ENCODE data around the gene DSTN.

DNA sequence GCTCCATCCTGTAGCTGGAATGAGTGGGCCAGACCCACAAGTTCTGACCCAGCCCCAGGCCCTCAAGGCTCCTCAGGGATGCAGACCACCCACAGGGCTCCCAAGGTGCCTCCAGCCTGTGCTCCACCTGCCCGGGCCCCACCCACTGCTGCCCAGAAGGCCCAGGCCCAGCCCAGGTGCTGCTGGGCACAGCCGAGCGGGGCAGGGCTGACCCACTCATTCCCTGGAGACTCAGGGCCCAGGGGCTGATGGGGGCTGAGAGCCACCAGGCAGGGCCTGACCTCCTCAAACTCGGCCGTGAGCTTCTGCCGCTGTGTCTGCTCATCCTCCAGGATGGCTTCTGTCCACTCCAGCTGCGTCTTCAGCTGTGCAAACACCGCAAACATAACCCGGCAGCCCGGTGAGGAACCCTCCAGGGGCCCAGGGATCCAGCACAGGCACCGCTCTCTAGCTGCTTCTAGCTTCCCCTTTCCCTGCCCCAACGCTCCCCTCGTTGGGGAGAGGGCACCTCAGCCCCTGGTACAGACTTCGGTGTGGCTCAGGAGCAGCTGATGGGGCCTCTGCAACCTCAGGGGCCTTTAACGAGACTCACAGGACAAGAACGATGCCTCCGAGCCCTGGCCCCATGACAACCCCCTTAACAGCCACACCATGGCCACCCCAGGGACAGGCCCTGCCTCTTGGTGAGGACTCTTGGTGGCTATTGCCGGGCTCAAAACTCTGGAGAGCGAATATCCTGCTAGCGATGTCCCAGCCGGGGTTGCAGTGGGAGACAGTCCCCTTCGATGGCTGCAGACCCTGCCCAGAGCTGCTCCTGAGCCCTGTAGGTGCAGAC is 46.0 kb downstream of the DSTN start:
- TF ChIP-seq POLR2A (IDR thresholded peaks at IDR 0.05; ENCODE audit: low read depth, low read length), result no peak
- no peak for TF ChIP-seq POLR2AphosphoS5 (IDR thresholded peaks at IDR 0.05; ENCODE audit: low read depth, low read length)
